Ascending aorta (tissue), 2 donors: ENCODE data around the gene STXBP6. TPM values are rescaled to one million over a fixed set of nuclear protein-coding genes. Genes with fewer than 3 reads are reported as not detected.

Source experiments
- DNase-seq, 2 donors: peaks; one replicate each; pipeline ENCODE4 v3.0.0-alpha.2; 2019; ENCODE audit warnings: low spot score in 2 of 2
- H3K27ac ChIP-seq, 2 donors: fragments of 200-600 bp; sonication (generic); one replicate each; pipeline ENCODE4 v1.5.1; 2016 to 2017; ENCODE audit warnings: mild to moderate bottlenecking in 1 of 2
- H3K27me3 ChIP-seq: fragments of 200-600 bp; sonication (generic); one replicate; pipeline ENCODE4 v1.5.1; 2017
- H3K36me3 ChIP-seq, 2 donors: fragments of 200-600 bp; sonication (generic); one replicate each; pipeline ENCODE4 v1.5.1; 2016
- H3K4me1 ChIP-seq, 2 donors: fragments of 200-600 bp; sonication (generic); one replicate each; pipeline ENCODE4 v1.5.1; 2016 to 2017; ENCODE audit warnings: mild to moderate bottlenecking in 1 of 2
- H3K4me3 ChIP-seq, 2 donors: fragments of 200-600 bp; sonication (generic); one replicate each; pipeline ENCODE4 v1.5.1; 2016 to 2017; ENCODE audit warnings: mild to moderate bottlenecking in 1 of 2
- H3K9me3 ChIP-seq, 2 donors: fragments of 200-600 bp; sonication (generic); one replicate each; pipeline ENCODE4 v1.5.1; 2016
- CTCF ChIP-seq, 3 experiments: fragments of 200-600 bp in 2 of 3; fragments of 450-650 bp in 1 of 3; sonication (generic) in 2 of 3; IDR thresholded peaks; one replicate each; pipeline ENCODE4 v1.5.1; 2016 to 2019; ENCODE audit warnings: antibody characterized with exemption in 3 of 3, mild to moderate bottlenecking in 1 of 3, moderate library complexity in 1 of 3
- intact Hi-C: fragments of 100-400 bp; cut with DNase I; formaldehyde crosslinking; loops from one replicate; pipeline ENCODE4 v1.15.1; 2023
- total RNA-seq: library from RNA; depleted of rRNA; stranded (reverse); fragments of >200 nt; gene quantifications from one replicate; pipeline ENCODE4 v1.1.0, GENCODE V29; 2016

The STXBP6 gene
- total RNA-seq, 1 donor from 2014 or later = 0.21 TPM

GRCh38 chr14:25038044-25038668, 11.8 kb downstream of the STXBP6 start:
- Histone ChIP-seq H3K27me3 (no peaks in the 10 kb centered on the region), H3K4me3 (no peak overlapping the region), H3K36me3 (no peaks in the 10 kb centered on the region), H3K9me3 (no peaks in the 10 kb centered on the region), H3K27ac (no peak overlapping the region), H3K4me1 (no peaks in the 10 kb centered on the region)
- intact Hi-C loops = no loop called here
- no peak for DNase-seq
- no peak for TF ChIP-seq CTCF (IDR thresholded peaks at IDR 0.05)

- intact Hi-C loops = no loop called here
- no peak for TF ChIP-seq CTCF (IDR thresholded peaks at IDR 0.05)
- H3K27ac ChIP-seq = no peak overlapping the region
- H3K27me3 ChIP-seq = no peaks in the 10 kb centered on the region
- H3K4me1 ChIP-seq = no peaks in the 10 kb centered on the region
- no peak overlapping the region for H3K4me3 ChIP-seq
- no peaks in the 10 kb centered on the region for H3K9me3 ChIP-seq
- DNase-seq = no peak
- H3K36me3 ChIP-seq = no peaks in the 10 kb centered on the region
Observed at GRCh38 chr14:25037032-25037431, 12.9 kb downstream of the STXBP6 start.

- DNase-seq = no peak
- no peak overlapping the region for H3K27ac ChIP-seq
- no peaks in the 10 kb centered on the region for H3K9me3 ChIP-seq
- no peak overlapping the region for H3K4me3 ChIP-seq
- H3K27me3 ChIP-seq = no peaks in the 10 kb centered on the region
- intact Hi-C loops = no loop called here
- H3K36me3 ChIP-seq = no peaks in the 10 kb centered on the region
- no peaks in the 10 kb centered on the region for H3K4me1 ChIP-seq
- TF ChIP-seq CTCF (IDR thresholded peaks at IDR 0.05) = no peak
Observed at GRCh38 chr14:25034803-25035681, 14.9 kb downstream of the STXBP6 start.

GRCh38 chr14:25033358-25033757, 16.6 kb downstream of the STXBP6 start:
- Histone ChIP-seq H3K27ac (no peak overlapping the region), H3K4me1 (no peaks in the 10 kb centered on the region), H3K4me3 (no peak overlapping the region), H3K36me3 (no peaks in the 10 kb centered on the region), H3K27me3 (no peaks in the 10 kb centered on the region), H3K9me3 (no peaks in the 10 kb centered on the region)
- no peak for DNase-seq
- no peak for TF ChIP-seq CTCF (IDR thresholded peaks at IDR 0.05)
- intact Hi-C loops = no loop called here

- intact Hi-C loops = no loop called here
- Histone ChIP-seq H3K9me3 (no peaks in the 10 kb centered on the region), H3K27me3 (no peaks in the 10 kb centered on the region), H3K4me3 (no peak overlapping the region), H3K36me3 (no peaks in the 10 kb centered on the region), H3K4me1 (no peaks in the 10 kb centered on the region), H3K27ac (no peak overlapping the region)
- TF ChIP-seq CTCF (IDR thresholded peaks at IDR 0.05) = no peak
- no peak for DNase-seq
Observed at GRCh38 chr14:25032092-25032784, 17.7 kb downstream of the STXBP6 start.
